H1 (cell line): ENCODE measurements around the gene FLCN. TPM values are rescaled to one million over a fixed set of nuclear protein-coding genes. Genes with fewer than 3 reads are reported as not detected.

Source experiments
- CBX5 ChIP-seq: fragments of 300-800, 300-1000 bp; sonication (generic); IDR thresholded peaks from 2 replicates; pipeline ENCODE4 v1.7.1; 2016; ENCODE audit warnings: antibody characterized with exemption, low read length, low read depth
- polyA plus RNA-seq, 7 experiments: library from polyadenylated mRNA; depleted of rRNA in 3 of 7; stranded (reverse) in 5 of 7; unstranded in 2 of 7; fragments of >200 nt in 5 of 7; fragments of 200-250 nt in 2 of 7; gene quantifications; 1 replicate in 5 of 7; 2 replicates in 1 of 7; 4 replicates in 1 of 7; pipeline versions ENCODE4 v1.2.1 to v1.2.3, GENCODE V29; 2011 to 2013; ENCODE audit warnings: missing spikeins in 2 of 7, mixed read lengths in 2 of 7
- total RNA-seq: library from RNA; stranded (reverse); fragmentation: NEBNext Ultra II Directional; extraction: Animal tissue kit (Norgen Biotek cat#: 25700); gene quantifications from 2 replicates; pipeline ENCODE4 v1.2.1, GENCODE V29; 2021

FLCN gene
- total and polyA plus RNA-seq, 2 of the 8 experiments (the other 6 are each of a cell fraction or from before 2014, with no cell fraction given): 15.6 to 34.6 TPM

DNA sequence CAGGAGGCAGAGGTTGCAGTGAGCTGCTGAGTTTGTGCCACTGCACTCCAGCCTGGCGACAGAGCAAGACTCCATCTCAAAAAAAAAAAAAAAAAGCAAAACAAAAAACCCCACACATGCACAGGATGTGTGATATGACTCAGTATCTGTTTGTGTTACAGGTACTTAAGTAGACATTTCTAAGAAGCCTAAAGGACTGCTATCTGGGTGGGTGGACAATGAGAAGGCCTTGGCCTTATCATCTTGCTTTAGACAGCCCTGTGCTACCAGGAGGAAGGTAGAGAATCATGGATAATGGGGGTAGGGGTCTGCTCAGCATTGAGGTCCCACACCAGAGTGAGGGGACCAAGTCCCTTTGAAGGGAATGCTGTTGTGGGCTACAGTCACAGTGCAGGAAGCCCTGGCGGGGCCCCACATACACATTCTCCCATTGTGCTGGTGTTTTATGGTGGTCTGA is 57.6 kb downstream of the FLCN start (continued):
- no peak for TF ChIP-seq CBX5
